Measurements from ENCODE around the gene MYO3B.

Gene MYO3B

DNA sequence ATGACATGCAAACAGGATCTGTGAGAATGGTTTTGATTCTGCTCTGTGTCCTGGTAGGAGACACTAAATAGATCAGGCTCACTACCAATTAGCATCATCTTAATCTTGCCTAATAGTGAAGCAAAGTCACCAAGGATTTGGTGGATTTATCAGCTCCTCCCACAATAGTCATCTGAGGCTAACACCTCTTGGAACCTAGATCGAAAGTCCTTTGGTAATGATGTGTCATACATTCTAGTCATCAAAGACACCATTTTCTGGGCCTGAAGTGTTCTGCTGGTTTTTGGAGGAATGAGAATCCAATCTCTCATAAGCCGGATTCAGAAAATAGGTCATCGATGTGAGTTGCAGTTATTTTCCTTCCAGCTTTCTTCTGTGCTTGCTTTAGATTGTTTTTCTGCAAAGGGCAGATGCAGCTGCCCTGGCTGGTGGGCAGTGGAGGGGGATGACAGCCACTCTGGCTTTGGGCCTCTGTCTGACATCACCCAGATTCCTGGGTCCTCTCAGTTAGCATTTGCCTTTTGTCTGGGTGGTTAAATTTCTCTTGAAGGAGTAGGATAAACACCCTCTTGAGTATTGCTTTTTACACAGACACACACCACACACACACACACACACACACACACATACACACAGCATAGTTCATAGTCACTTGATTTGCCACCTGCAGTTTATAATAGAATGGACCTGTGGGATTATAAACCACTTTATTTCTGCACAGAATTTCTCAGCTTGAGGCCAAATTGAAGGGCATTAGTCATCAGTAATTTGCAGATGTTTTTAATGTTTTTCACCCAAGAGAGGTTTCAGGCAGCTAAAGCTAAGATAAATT lies at the start of gene MYO3B:
Gene MYO3B, plus strand, starts transcription at position 198 of the 832 bp plus-strand sequence. Its CDS starts 141 bp downstream, at position 339.
- no peak for DNase-seq (ENCODE audit: low read depth)

DNA sequence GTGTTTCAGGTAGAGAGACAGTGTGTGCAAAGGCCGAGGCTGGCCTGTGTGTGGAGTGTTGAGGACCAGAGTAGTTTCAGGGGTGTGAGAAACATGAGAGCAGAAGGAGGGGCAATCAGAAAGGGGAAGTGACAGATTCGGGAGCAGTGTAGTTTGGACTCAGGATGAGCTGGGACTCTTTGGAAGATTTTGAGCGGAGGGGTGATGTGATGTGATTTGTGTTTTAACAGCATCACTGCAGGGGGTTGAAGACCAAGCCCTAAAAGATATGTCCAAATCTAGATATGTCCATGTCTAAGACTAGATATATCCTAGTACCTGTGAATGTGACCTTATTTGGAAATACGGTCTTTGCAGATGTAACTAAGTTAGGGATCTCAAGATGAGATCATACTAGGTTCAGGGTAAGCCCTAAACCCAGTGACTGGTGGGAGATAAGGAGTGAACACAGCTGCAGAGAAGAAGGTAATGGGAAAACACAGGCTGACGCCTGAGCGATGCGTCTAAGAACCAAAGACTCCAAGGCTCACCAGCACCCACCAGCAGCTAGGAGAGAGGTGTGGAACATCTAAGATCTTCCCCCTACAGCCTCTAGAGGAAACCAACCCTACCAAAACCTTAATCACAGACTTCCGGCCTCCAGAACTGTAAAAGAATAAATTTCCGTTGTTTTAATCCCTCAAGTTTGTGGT lies 38.5 kb upstream of the MYO3B start:
- DNase-seq (ENCODE audit: low read depth): no peak

- DNase-seq (ENCODE audit: low read depth): no peak
Measured at GRCh38 chr2:170140561-170140960, 37.4 kb upstream of the MYO3B start.

DNA sequence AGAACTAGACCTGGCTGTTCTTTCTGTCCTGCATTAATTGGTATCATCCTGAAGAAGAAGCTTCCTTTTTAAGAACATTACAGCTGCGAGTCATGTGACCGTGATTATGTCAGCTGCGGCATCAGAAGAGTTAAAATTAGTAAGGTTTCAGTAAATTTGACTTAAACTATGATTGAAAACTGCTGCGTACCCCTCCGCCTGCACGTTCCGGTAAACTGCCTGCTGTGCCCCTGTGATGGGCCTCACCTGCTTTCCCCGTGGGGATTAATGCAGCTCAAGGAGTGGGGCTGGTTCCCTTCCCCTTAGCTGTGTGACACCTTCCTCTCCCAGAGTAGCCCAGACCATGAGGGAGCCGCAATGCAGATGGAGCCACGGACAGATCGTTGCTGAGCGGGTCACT lies 36.1 kb upstream of the MYO3B start:
- DNase-seq (ENCODE audit: low read depth): no peak

DNA sequence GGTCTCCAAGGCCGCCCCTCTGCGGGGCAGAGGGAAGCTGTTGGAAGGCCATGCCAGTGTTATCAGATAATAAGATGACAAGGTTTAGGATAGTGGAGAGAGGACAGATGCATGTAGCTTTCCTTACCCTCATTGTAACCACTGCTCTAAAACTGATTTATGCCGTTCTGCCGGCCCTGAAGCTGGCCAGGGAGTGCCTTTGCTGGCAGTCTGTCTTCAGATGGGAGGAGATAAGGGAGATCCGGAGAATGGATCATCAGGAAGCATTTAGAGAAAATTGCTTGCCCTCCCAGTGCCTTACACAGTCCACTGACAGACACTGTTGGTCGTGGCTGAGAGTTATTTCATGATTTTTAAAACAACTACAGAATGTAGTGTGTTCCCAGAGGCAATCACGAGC lies 35.4 kb upstream of the MYO3B start:
- DNase-seq (ENCODE audit: low read depth): peak; percentile 33

DNA sequence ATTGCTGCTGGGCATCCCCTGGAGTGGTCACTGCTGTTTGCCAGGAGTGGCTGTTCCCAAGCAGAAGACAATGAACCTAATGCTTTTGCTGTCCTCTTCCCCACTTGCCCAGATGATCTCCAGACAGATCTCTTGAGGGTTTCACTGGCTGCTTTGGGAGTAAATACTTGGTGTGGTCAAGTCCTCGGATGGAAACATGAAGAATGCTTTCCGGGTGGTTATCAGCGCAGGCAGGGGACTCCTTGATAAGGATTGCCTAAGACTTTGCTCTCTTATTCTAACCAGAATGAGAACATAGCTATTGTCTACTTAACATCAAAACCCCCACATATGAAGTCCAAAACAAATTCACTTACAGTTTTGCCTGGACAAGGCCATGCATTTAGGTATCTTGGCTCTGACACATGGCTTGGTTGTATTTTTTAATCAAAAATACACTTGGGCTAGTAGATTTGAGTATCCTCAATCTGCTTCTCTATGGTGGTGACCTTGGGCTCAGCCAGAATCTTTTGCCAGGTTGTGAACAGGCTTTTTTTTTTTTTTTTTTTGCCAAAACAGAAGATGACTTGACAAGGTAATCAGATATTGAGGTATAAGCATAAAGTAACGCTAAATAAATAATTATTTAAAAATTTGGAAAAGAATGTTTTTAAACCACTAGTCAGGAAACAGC lies 34.8 kb upstream of the MYO3B start:
- DNase-seq (ENCODE audit: low read depth): peak; percentile 83

- DNase-seq (ENCODE audit: low read depth): no peak
Measured at GRCh38 chr2:170144761-170145160, 33.2 kb upstream of the MYO3B start.

DNA sequence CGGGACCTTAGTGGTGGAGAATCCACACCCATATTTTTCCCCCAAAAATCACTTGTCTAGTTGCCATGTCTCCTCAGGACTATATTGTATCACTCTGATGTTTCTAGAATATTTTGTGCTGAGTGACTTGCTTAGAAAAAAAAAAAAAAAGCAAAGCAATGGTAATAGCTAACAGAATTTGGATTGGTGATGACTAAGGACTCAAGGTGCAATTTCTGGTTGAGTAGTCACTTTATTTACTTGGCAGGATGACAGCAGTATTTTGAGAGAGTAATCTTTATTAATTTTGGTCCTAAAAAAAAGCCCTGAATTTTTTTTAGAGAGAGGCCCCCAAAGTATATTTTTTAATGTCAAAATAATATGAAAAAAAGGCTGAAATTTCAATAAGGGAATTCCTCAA lies 32.8 kb upstream of the MYO3B start:
- DNase-seq (ENCODE audit: low read depth): no peak

GRCh38 chr2:170145675-170146432 lies 32.1 kb upstream of the MYO3B start:
- no peak for DNase-seq (ENCODE audit: low read depth)

DNA sequence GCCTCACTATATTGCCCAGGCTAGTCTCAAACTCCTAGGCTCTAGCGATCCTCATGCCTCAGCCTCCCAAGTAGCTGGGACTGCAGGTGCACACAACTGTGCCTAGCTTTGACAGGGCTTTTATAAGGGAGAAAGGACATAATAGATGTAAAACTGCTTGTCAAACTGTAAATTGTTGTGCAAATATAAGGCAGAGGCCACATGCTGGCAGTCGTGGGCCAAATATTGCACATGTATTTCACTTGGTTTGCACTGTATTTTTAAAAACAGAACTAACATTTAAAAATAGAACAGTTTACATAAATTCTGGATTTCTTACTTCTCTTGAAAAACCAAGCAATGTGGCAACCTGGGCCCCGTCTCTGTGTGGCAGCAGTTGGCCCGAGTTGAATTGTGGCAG lies 31.2 kb upstream of the MYO3B start:
- DNase-seq (ENCODE audit: low read depth): no peak

DNA sequence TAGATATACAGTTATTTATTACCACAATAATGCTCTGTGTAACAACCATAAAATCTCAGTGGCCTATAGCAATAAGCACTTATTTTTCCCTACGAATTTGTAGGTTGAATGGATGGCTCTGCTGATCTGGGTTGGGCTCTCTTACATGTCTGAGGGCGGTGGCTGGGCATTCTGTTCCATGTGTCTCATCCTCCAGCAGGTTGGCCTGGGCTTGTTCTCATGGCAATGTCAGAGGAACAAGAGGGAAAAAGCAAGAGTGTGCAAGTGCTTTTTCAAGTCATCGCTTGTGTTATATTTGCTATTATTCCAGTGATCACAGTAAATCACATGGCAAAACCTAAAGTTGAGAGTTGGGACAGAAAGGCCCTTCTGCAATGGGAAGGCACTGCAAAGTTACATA lies 30.4 kb upstream of the MYO3B start:
- no peak for DNase-seq (ENCODE audit: low read depth)

- peak; percentile 52 for DNase-seq (ENCODE audit: low read depth)
Measured at GRCh38 chr2:170148161-170148560, 29.8 kb upstream of the MYO3B start.

DNA sequence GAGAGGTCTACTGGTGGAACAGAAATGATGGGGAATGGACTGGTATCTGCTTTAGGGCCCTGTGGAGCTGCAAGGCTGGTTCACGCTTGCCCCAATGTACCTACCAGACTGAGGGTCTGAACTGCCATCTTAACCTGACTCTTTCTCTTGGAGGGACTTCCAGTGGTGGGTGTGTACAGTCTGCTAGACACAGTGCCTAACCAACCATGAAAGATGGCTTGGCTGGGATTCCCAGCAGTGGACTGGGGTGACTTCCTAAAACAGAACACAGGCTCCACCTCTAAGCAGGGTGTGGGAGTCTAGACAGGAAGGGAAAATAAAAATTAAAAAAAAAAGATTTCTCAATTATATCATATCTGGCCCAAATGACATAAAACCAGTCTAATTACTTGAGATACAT lies 25.5 kb upstream of the MYO3B start:
- no peak for DNase-seq (ENCODE audit: low read depth)

DNA sequence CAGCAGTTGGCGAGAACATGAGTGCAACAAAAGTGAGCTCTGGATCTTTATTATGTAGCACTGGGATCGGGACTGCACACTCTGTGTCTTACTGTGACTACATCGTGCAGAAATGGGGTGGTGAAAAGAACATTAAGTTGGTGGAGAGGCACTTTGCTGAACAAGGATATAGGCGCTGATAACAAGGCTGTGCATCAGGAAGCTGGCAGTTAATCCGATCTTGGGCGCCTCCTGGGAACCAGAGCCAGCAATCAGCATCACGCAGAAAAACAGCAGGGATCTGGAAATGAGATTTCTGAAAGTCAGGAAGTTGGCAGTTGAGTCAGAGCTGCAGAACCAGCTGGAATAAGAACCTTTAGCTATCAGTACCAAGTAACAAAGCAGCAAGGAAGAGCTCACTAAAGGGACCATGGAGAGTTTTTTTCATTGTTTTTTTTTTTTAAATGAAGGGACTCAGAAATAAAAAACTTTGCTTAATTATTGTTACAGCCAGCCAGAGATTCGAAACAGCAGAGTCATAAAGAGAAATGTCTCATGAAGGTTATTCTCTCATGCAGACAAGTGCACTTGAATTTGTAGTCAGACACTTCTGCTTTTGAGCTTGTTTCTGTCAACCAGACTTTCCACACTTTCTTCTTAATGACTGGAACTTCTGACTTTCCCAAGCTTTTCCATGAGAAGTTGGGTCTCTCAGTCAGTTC lies 22.8 kb upstream of the MYO3B start:
- peak; percentile 65 for DNase-seq (ENCODE audit: low read depth)

DNA sequence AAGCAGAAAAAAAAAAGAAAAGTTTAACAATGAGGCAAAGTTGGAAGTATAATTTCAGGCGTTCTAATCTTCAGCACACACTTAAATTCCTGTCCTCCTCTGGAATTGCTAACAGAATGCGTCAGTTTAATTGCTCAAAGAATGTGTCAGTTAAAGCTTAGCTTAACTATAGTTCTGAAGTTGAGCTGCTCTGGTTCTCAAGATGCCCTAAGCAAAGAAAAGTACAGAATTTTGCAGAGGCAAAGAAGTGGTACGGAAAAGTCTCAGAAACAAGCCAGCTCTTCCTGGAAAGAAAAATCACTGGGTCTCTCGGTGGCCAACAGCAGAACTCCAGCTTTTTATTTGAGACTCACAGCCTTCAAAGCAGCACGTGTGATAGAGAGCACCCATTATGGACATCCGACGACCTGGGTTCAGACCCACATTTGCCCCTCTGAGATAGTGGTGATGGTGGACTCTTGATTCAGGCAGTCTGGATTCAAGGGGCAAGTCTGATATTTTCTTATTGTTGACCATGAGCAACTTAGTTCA lies 22.2 kb upstream of the MYO3B start:
- DNase-seq (ENCODE audit: low read depth): peak; percentile 29

DNA sequence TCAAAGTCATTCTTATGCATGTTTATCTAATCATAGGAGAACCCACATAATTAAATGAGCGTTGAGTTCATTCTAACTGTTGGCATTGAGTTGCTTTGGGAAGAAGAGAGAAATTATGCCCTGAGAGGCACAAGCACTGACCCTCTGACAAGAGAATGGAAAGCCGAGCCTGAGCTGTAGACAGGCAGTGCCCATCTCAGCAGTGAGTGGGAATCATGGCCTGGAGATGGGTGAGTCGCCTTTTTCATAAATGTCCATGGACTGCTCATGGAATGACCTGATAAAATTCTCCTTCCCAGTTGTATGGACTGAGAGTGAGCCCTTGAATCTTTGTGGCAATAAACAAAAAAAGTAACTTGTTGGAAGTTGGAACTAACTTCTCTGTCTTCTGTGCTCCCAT lies 21.4 kb upstream of the MYO3B start:
- DNase-seq (ENCODE audit: low read depth): no peak

DNA sequence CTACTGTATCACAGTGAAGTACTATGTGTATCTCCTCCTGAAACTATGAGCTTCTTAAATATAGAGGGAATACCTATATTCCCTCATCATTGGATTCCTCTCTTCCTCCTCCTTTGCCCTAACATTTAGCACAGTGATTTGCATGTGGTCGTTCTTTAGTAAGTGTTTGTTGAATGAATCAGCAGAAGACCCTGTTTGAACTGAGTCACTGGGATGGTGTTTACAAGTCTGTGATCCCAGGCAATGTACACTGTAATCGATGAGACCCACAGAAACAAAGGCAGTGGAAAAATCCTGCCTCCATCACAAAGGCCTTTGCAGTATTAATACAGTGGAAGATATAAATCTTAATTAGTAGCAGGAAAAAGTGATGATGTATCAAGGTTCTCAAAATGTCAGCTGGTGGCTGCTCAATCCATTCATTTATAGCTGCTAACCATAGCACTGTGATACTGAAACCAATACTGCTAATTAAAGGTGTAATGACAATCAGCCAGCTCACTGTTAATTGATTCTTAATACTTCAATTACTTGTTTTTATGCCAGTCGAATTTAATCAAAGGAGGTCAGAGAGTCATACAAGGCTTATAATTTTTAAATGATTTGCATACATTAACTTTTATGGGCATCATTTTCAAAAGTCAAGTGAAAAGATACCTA lies 20.8 kb upstream of the MYO3B start:
- DNase-seq (ENCODE audit: low read depth): peak; percentile 27

DNA sequence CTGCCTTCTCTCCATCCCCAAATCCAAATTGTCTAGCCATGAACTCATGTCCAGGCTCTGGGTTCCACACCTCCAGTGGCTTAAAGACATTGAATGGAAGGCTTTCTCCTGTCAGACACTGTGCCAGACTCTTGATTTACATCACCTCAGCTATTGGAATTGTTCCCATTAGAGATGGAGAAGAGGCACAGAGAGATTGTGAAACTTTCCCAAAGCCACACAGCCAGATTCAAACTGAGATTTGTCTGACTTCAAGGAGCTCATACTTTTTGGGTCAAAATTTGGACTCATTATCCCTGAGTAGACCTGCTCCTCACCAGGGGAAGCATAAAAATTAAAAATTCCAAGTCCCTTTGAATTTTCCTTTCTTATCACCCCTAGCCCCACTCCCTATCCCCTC lies 18.9 kb upstream of the MYO3B start:
- no peak for DNase-seq (ENCODE audit: low read depth)

DNA sequence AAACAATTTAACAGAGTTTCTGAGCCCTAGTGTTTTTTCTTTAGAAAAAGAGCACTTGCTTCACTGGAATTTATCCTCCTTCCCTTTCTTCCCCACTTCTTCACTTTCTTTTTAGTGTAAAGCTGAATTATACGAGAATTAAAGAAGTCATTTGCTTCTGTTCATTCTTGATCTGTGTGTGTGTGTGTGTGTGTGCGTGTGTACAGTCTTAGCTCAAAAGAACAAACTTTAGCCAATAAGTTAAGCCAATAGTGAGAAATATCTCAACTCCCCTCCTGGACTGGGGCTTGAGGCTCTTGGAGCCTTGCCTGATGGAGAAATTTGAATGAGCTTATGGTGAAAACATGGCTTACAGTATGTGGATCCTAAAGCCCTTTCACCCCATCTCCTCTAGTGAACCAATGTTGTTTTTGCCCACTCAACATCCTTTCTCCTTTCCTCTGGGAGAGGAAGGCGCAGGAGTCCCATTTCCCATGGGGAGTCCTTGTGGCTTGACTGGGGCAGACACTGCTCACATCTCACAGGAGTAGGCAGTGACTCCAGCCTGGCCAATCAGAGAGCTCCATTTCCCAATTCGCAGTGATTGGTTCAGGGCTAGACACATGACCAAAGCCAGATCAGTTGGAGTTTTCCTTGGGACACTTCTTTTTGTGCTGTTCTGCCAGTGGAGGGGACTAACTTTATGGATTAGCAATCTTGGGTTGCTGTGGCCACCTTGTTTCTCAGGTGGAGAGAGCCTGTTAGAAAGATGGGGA lies 16.3 kb upstream of the MYO3B start:
- DNase-seq (ENCODE audit: low read depth): no peak

DNA sequence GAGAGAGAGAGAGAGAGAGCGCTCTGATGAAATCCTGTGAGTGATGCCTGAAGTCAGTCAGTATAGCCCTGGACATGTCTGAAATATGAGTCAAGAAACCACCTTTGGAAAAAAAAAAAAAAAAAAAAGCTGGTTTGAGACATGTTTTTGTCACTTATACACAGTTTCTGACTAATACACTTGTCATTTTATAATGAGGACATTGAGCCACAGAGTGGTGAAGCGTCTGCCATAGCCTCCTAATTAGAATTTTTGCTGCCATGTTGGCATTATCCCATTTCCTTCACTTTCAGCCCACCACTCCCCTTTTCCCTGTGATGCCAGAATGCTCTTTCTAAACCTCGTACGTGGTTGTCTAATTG lies 15.7 kb upstream of the MYO3B start:
- peak; percentile 62 for DNase-seq (ENCODE audit: low read depth)

Measured in amniotic epithelial cell (primary cell).